GM12878 (cell line): ENCODE measurements around the gene RFXANK. TPM values are rescaled to one million over a fixed set of nuclear protein-coding genes. Genes with fewer than 3 reads are reported as not detected.

Source experiments
- ATAC-seq: fragments of 200-7000 bp; cut with Tn5 transposase; 3 replicates; pipeline ENCODE4 v1.9.1; 2020; ENCODE audit warnings: mild to moderate bottlenecking, moderate library complexity
- BruUV-seq: library from RNA; stranded (reverse); fragments of 400-500 nt; replicated peaks from 2 replicates; lab custom pipeline; 2021; lab: Mats Ljungman, UMichigan
- CTCF ChIA-PET: fragments of 300-600 bp; sonication (Branson Sonifier 250); formaldehyde crosslinking; extraction: SDS; loops from one replicate; lab custom pipeline; 2021; ENCODE audit warnings: inconsistent platforms; lab: Yijun Ruan, JAX
- POLR2A ChIA-PET: fragments of 350-600 bp; formaldehyde crosslinking; extraction: SDS; loops from one replicate; lab custom pipeline; 2021; ENCODE audit warnings: inconsistent platforms; lab: Charles Lee
- RAD21 ChIA-PET: fragments of 300-600 bp; sonication (Branson Sonifier 250); formaldehyde crosslinking; loops from one replicate; lab custom pipeline; 2023; ENCODE audit warnings: antibody characterized with exemption; ENCODE audit not compliant: unreplicated experiment; lab: Charles Lee
- SMC1A ChIA-PET: fragments of 300-600 bp; sonication (Branson Sonifier 250); formaldehyde crosslinking; loops from one replicate; lab custom pipeline; 2023; ENCODE audit not compliant: unreplicated experiment, uncharacterized antibody; lab: Charles Lee
- DNase-seq: peaks from one replicate; pipeline ENCODE4 v3.0.0-alpha.2; 2011; ENCODE audit warnings: low read depth, low spot score
- FAIRE-seq: peaks from 3 replicates; lab custom pipeline; 2011; peaks lifted over from hg19 to GRCh38; lab: Jason Lieb, UNC
- H2AFZ ChIP-seq: 2 replicates; pipeline ENCODE4 v1.6.0; 2011; ENCODE audit warnings: low read depth, low read length, control low read depth; ENCODE audit not compliant: control insufficient read depth
- H3K27ac ChIP-seq: 2 replicates; pipeline ENCODE4 v1.5.1; 2011; ENCODE audit warnings: control low read depth; ENCODE audit not compliant: control insufficient read depth, insufficient read depth
- H3K27me3 ChIP-seq, 2 experiments: replicated peaks in 1 of 2; 2 replicates each; pipeline versions ENCODE4 v1.6.0 to v1.6.1; 2011; ENCODE audit warnings: low read length in 1 of 2; ENCODE audit not compliant: control insufficient read depth in 2 of 2, insufficient read depth in 2 of 2
- H3K36me3 ChIP-seq, 2 experiments: 2 replicates each; pipeline ENCODE4 v1.5.1; 2011; ENCODE audit warnings: low read length in 1 of 2; ENCODE audit not compliant: control insufficient read depth in 2 of 2, insufficient read depth in 2 of 2
- H3K4me1 ChIP-seq: 2 replicates; pipeline ENCODE4 v1.6.1; 2011; ENCODE audit warnings: mild to moderate bottlenecking, low read length, moderate library complexity, mixed read lengths; ENCODE audit not compliant: control insufficient read depth, insufficient read depth
- H3K4me2 ChIP-seq: 2 replicates; pipeline ENCODE4 v1.6.0; 2011; ENCODE audit warnings: control low read depth; ENCODE audit not compliant: control insufficient read depth, insufficient read depth
- H3K4me3 ChIP-seq: fragments of 200-600 bp; sonication (generic); 2 replicates; pipeline ENCODE4 v1.5.1; 2016
- H3K79me2 ChIP-seq: 2 replicates; pipeline ENCODE4 v1.6.0; 2011; ENCODE audit warnings: low read length; ENCODE audit not compliant: control insufficient read depth, insufficient read depth
- H3K9ac ChIP-seq: 2 replicates; pipeline ENCODE4 v1.8.0; 2011; ENCODE audit warnings: low read length, control low read depth, mixed read lengths; ENCODE audit not compliant: control insufficient read depth, insufficient read depth
- H3K9me3 ChIP-seq: replicated peaks from 3 replicates; pipeline ENCODE4 v1.5.1; 2011; ENCODE audit warnings: mild to moderate bottlenecking, low read length; ENCODE audit not compliant: control insufficient read depth, insufficient read depth
- H4K20me1 ChIP-seq: 2 replicates; pipeline ENCODE4 v1.6.0; 2011; ENCODE audit not compliant: control insufficient read depth, insufficient read depth
- CUX1 ChIP-seq: IDR thresholded peaks from 2 replicates; pipeline ENCODE4 v1.6.1; 2012; ENCODE audit warnings: improper control_type of control experiment, low read depth, low read length; ENCODE audit not compliant: insufficient replicate concordance
- EED ChIP-seq: sonication (generic); IDR thresholded peaks from 2 replicates; pipeline ENCODE4 v1.6.1; 2016; ENCODE audit warnings: antibody characterized with exemption, low read depth
- IRF4 ChIP-seq: IDR thresholded peaks from 2 replicates; pipeline ENCODE4 v1.6.1; 2011; ENCODE audit warnings: low read depth, low read length
- WGBS: methylation state at CpG from one replicate; pipeline ENCODE4 v1.1.6; 2016; ENCODE audit warnings: low lambda C conversion rate; ENCODE audit not compliant: insufficient replicate concordance, insufficient coverage; ENCODE audit errors: missing lambda C conversion rate; 5-methylcytosine and 5-hydroxymethylcytosine counted together
- in situ Hi-C: fragments of 300-500 bp; cut with MboI; formaldehyde crosslinking; loops from 9 replicates; pipeline ENCODE4 v1.14.3; 2018; ENCODE audit warnings: mixed read lengths
- intact Hi-C: fragments of 100-400 bp; cut with micrococcal nuclease; formaldehyde crosslinking; loops from one replicate; pipeline ENCODE4 v1.14.2; 2022; ENCODE audit not compliant: unreplicated experiment
- polyA plus RNA-seq, 11 experiments: library from polyadenylated mRNA; depleted of rRNA in 4 of 11; unstranded in 6 of 11; stranded (reverse) in 5 of 11; fragments of >200 nt; fragmentation: Nextera tagmentation in 4 of 11; fragmentation: Illumina TruSeq in 1 of 11; extraction: Ambion mirVana in 4 of 11; extraction: Trizol in 1 of 11; gene quantifications; 1 replicate in 1 of 11; 2 replicates in 10 of 11; pipeline versions ENCODE4 v1.2.1 to v1.2.3, GENCODE V29; 2011 to 2016; ENCODE audit warnings: inconsistent platforms in 2 of 11, missing spikeins in 2 of 11, low read depth in 1 of 11
- total RNA-seq, 4 experiments: library from RNA; depleted of rRNA in 3 of 4; stranded (reverse); fragments of >200 nt in 3 of 4; fragmentation: Illumina TruSeq in 1 of 4; extraction: Trizol in 1 of 4; gene quantifications; 2 replicates each; pipeline versions ENCODE4 v1.2.1 to v1.2.3, GENCODE V29; 2013 to 2021

RFXANK gene
- total and polyA plus RNA-seq, 10 of the 15 experiments (the other 5 are each of a cell fraction or from before 2014, with no cell fraction given), result 70.8 to 125 (median 95.7) TPM

DNA sequence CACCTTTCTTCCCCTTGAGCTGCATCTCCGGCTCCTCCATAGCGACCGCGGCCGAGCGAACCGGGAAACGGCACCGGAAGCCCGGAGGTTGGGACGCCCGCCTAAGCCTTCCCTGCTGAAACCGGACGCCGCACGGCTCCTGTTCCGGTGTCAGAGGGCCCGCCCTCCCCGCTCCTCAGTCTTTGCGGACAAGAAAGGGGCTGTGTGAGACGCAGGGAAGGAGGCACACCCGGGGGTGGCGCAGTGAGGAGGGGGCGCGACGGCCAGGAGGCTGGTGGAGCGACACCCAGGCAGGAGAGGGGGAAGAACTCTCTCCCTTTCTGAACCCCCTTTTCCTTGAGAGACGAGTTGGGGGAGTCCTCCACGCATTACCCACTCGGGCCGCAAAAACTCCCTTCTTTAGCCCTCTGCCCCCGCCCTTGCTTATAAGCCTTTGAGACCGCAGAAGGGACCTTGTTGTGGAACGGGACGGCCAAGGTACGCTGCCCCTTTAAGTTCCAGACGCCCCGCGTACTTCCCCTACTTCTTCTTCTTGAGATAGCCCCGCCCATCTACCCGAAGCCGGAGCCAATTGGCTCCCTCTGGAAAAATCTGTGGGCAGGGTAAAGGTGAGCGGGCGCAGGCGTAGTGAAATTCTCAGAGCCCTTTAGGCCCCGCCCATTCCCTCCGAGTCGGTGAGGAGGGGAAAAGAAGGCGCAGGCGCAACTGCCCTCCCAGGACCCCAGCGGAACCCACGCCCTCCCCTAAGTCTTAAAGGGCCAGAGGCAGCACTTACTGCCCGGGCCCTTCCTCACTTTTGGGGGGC is at the start of gene RFXANK, which contains the start of gene BORCS8 (continued):
- TF ChIP-seq CUX1, result no peak
- peak; percentile 50; the same call in 1 of the 2 replicates for TF ChIP-seq IRF4
- TF ChIP-seq, all 136 proteins: peak for 72

DNA sequence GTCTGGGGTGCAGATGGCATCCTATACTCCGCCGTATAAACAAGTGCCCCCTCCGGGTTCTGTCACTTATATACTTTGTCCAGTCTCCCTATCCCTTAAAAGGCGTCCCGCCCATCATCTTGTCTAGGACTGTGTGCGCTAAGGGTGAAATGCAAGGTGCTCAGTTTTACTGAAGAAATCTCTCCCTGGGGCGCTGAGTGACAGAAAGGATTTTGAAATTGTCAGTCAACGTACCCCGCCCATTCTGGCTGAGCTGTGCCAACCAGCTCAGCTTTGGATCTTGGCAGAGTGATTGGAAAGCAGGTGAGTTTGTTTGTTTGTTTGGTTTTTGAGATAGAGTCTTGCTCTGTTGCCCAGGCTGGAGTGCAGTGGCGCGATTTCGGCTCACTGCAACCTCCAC is 49.7 kb upstream of the RFXANK start:
- RAD21 ChIA-PET, result interaction anchor here (1.0 to 5.3 kb wide), 2 partner anchors 14 to 32 kb away, joined by 4 to 39 read pairs; no protein-coding TSS in a partner anchor
- ATAC-seq (no peak), DNase-seq (no peak), FAIRE-seq (no peak)
- SMC1A ChIA-PET, result interaction anchor here (1.2 to 2.7 kb wide), 3 partner anchors 18 to 33 kb away, joined by 3 to 24 read pairs (median 4); no protein-coding TSS in a partner anchor
- WGBS, result 90% methylated on average over 12 of the region's 12 CpGs
- H3K9me3 ChIP-seq, result no peaks in the 10 kb centered on the region
- H3K9ac ChIP-seq, result no peak overlapping the region
- H3K4me3 ChIP-seq, result no peak overlapping the region
- CTCF ChIA-PET, result interaction anchor here (0.7 to 6.8 kb wide), 7 partner anchors 10 to 92 kb away, joined by 3 to 76 read pairs (median 6); partner anchors contain the start of gene MEF2B
- POLR2A ChIA-PET, result interaction anchor here (0.5 kb wide), 1 partner anchor 10 kb away, joined by 3 read pairs; no protein-coding TSS in a partner anchor
- no peak overlapping the region for H3K4me2 ChIP-seq
- TF ChIP-seq EED, result no peak
- H3K27ac ChIP-seq, result no peak overlapping the region
- H3K36me3 ChIP-seq, result peaks cover 5 to 6% of the 10 kb centered on the region in 2 experiments; a peak in 3 of 4 replicates
- BruUV-seq, result no TSS peak
- H3K79me2 ChIP-seq, result peaks cover 9% of the 10 kb centered on the region
- H3K27me3 ChIP-seq, result no peaks in the 10 kb centered on the region
- H4K20me1 ChIP-seq, result no peaks in the 10 kb centered on the region
- in situ Hi-C loops (loop anchor here (5.0 to 10.0 kb wide), 3 partner anchors 35 to 352 kb away; no protein-coding TSS in a partner anchor), intact Hi-C loops (no loop called here)
- no peak overlapping the region for H2AFZ ChIP-seq
- H3K4me1 ChIP-seq, result peaks cover 6% of the 10 kb centered on the region; the same call in 1 of the 2 replicates
